GM13977 (cell line): Measurements from ENCODE around the gene ARPC2.

Experiments
- DNase-seq: peaks from one replicate; pipeline ENCODE4 v3.0.0; 2012; ENCODE audit warnings: low spot score
- in situ Hi-C: fragments of 300-500 bp; cut with MboI; formaldehyde crosslinking; loops from one replicate; pipeline ENCODE4 v1.12.0; 2022; ENCODE audit warnings: low sequenced_read_pairs, low pct_unique_long_range_greater_than_20kb, mixed read lengths, inconsistent platforms; ENCODE audit not compliant: unreplicated experiment
- TF ChIP-seq, protein P1 (sequence below): IDR thresholded peaks from 2 replicates; pipeline ENCODE4 v1.5.1; 2012; ENCODE audit warnings: mild to moderate bottlenecking, control low read depth; ENCODE audit not compliant: insufficient read depth; ENCODE audit errors: extremely low read depth, missing control alignments

ARPC2 gene

GRCh38 chr2:218284106-218284811, 67.3 kb downstream of the ARPC2 start:
- TF ChIP-seq, protein P1, sequence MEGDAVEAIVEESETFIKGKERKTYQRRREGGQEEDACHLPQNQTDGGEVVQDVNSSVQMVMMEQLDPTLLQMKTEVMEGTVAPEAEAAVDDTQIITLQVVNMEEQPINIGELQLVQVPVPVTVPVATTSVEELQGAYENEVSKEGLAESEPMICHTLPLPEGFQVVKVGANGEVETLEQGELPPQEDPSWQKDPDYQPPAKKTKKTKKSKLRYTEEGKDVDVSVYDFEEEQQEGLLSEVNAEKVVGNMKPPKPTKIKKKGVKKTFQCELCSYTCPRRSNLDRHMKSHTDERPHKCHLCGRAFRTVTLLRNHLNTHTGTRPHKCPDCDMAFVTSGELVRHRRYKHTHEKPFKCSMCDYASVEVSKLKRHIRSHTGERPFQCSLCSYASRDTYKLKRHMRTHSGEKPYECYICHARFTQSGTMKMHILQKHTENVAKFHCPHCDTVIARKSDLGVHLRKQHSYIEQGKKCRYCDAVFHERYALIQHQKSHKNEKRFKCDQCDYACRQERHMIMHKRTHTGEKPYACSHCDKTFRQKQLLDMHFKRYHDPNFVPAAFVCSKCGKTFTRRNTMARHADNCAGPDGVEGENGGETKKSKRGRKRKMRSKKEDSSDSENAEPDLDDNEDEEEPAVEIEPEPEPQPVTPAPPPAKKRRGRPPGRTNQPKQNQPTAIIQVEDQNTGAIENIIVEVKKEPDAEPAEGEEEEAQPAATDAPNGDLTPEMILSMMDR = no peak
- DNase-seq = peak; percentile 84
- in situ Hi-C loops = loop anchor here (25.0 kb wide), 1 partner anchor 378 kb away; the partner anchor contains the start of genes BCS1L, RNF25, STK36 and ZNF142

- in situ Hi-C loops = loop anchor here (25.0 kb wide), 1 partner anchor 377 kb away; the partner anchor contains the start of genes BCS1L, RNF25, STK36 and ZNF142
- no peak for DNase-seq
- TF ChIP-seq, protein P1 = no peak
Observed at GRCh38 chr2:218285604-218286003, 68.6 kb downstream of the ARPC2 start.

GRCh38 chr2:218286570-218287459, 69.8 kb downstream of the ARPC2 start:
- in situ Hi-C loops = loop anchor here (25.0 kb wide), 1 partner anchor 375 kb away; the partner anchor contains the start of genes BCS1L, RNF25, STK36 and ZNF142
- TF ChIP-seq, protein P1 = no peak
- peak; percentile 89 for DNase-seq

GRCh38 chr2:218289639-218290315, 72.8 kb downstream of the ARPC2 start:
- no peak for DNase-seq
- TF ChIP-seq, protein P1 = no peak
- in situ Hi-C loops = loop anchor here (25.0 kb wide), 1 partner anchor 373 kb away; the partner anchor contains the start of genes BCS1L, RNF25, STK36 and ZNF142

- TF ChIP-seq, protein P1 = no peak
- in situ Hi-C loops = loop anchor here (25.0 kb wide), 1 partner anchor 372 kb away; the partner anchor contains the start of genes BCS1L, RNF25, STK36 and ZNF142
- DNase-seq = peak; percentile 73
Observed at GRCh38 chr2:218290316-218291261, 73.6 kb downstream of the ARPC2 start.
